ENCODE results near the gene KIF20A.

GRCh38 chr5:138140268-138140667, 38.6 kb upstream of the KIF20A start:
- no peak for TF ChIP-seq CTCF (conservative IDR thresholded peaks at IDR 0.05)
- TF ChIP-seq ZFX (IDR thresholded peaks at IDR 0.05) = no peak
